GM13976 (cell line): ENCODE data around the gene GGACT.
A peak's percentile ranks its signal among the peaks of the same experiment; 100 is the strongest.
"Not testable (repeated sequence)": the region's sequence is repeated elsewhere in the genome, so short reads cannot be mapped to it uniquely, and the experiment has no call there.

ENCODE experiments used
- DNase-seq: peaks from one replicate; pipeline ENCODE4 v3.0.0; 2012; ENCODE audit warnings: low spot score
- in situ Hi-C: fragments of 300-500 bp; cut with MboI; formaldehyde crosslinking; loops from one replicate; pipeline ENCODE4 v1.12.0; 2022; ENCODE audit warnings: low sequenced_read_pairs, mixed read lengths, inconsistent platforms; ENCODE audit not compliant: unreplicated experiment
- TF ChIP-seq, protein P1 (sequence below): IDR thresholded peaks from 2 replicates; pipeline ENCODE4 v1.5.1; 2012; ENCODE audit warnings: borderline replicate concordance, mild to moderate bottlenecking; ENCODE audit not compliant: insufficient read depth; ENCODE audit errors: extremely low read depth, missing control alignments, control extremely low read depth

The GGACT gene

DNA sequence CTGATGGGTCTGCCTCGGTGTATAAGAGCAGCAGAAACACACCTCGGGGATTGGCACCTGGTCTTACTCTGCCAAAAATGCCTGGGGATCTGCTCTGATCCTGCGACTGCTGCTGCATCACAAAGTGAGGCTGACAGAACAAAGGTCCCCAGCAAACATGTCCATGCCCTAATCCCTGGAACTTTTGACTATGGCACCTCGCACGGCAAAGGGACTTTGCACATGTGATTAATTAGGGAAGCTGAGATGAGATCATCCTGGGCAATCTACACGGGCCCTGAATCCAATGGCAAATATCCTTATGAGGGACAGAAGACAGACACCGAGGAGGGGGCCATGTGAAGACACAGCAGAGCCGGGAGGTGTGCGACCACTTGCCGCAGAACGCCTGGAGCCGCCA, 8.5 kb downstream of the GGACT start:
- DNase-seq: no peak
- TF ChIP-seq, protein P1, sequence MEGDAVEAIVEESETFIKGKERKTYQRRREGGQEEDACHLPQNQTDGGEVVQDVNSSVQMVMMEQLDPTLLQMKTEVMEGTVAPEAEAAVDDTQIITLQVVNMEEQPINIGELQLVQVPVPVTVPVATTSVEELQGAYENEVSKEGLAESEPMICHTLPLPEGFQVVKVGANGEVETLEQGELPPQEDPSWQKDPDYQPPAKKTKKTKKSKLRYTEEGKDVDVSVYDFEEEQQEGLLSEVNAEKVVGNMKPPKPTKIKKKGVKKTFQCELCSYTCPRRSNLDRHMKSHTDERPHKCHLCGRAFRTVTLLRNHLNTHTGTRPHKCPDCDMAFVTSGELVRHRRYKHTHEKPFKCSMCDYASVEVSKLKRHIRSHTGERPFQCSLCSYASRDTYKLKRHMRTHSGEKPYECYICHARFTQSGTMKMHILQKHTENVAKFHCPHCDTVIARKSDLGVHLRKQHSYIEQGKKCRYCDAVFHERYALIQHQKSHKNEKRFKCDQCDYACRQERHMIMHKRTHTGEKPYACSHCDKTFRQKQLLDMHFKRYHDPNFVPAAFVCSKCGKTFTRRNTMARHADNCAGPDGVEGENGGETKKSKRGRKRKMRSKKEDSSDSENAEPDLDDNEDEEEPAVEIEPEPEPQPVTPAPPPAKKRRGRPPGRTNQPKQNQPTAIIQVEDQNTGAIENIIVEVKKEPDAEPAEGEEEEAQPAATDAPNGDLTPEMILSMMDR: no peak
- in situ Hi-C loops: loop anchor here (25.0 kb wide), 1 partner anchor 532 kb away; no protein-coding TSS in a partner anchor

DNA sequence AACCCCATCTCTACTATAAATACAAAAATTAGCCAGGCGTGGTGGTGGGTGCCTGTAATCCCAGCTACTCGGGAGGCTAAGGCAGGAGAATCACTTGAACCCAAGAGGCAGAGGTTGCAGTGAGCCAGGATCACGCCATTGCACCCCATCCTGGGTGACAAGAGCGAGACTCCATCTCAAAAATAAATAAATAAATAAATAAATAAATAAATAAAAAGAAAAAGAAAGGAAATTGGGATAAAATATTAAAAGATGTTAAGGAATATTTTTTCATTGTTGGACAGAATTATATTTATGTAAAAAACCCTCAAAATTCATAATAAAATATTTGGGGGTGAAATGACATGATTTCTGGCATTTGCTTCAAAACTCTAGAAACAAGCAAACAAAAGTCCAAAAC, 11.3 kb downstream of the GGACT start:
- DNase-seq: not testable (repeated sequence)
- in situ Hi-C loops: loop anchor here (25.0 kb wide), 1 partner anchor 535 kb away; no protein-coding TSS in a partner anchor

DNA sequence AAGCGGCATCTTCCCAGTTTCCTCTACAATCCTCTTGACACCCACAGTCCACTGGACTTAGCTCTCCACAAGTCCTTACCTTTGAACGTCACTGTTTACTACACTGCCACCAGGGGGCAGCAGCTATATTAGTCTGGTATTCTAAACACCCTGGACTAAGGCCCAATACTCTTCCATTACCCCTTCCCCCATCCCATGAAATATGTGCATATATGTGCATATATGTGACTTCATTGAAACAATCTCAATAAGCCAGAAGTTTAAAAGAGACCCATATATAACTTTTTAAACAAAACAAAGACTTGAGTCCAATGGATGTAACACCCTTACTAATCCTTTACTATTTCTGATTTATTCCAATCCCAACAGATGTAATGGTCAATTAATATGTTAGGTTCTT, 15.5 kb downstream of the GGACT start:
- in situ Hi-C loops: no loop called here
- DNase-seq: peak; percentile 62
- TF ChIP-seq, protein P1: peak; percentile 81

DNA sequence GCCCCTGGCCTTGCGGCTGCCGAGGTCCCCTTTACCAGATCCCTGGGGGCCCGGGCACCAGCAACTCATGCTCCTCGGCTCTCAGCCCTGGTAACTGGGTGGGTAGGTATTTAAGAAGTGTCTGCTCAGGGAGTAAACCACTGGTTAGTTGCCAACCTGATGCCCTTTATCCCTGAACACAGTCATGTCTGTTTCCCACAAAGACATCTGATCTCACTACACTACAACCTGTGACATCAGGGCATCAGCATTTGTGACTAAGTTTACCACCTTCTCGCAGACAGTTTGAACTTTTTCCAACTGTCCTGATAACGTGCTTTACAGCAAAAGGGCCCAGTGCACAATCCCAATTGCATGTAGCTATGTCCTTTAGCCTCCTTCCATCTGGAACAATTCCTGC, 22.0 kb downstream of the GGACT start:
- no peak for DNase-seq
- TF ChIP-seq, protein P1: no peak
- in situ Hi-C loops: no loop called here

DNA sequence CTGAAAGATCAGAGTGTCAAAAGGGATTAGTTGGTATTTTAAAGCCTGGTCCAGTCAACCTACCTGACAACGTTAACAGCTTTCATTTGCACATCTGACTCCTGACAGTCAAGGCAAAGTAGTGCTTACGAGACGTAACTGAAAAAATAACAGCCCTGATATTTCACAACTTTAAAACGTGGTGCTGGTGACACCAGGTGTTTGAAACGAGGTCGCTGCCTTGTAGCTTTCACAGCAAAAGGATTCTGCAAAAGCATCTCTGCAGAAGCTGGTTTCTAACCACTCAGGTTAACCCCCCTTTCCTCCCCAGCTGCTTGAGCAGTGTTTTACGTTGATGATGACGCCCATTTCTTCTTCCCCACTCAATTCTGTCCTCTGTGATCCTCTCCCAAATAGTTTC, 23.3 kb downstream of the GGACT start:
- no peak for DNase-seq
- TF ChIP-seq, protein P1: no peak
- in situ Hi-C loops: no loop called here

DNA sequence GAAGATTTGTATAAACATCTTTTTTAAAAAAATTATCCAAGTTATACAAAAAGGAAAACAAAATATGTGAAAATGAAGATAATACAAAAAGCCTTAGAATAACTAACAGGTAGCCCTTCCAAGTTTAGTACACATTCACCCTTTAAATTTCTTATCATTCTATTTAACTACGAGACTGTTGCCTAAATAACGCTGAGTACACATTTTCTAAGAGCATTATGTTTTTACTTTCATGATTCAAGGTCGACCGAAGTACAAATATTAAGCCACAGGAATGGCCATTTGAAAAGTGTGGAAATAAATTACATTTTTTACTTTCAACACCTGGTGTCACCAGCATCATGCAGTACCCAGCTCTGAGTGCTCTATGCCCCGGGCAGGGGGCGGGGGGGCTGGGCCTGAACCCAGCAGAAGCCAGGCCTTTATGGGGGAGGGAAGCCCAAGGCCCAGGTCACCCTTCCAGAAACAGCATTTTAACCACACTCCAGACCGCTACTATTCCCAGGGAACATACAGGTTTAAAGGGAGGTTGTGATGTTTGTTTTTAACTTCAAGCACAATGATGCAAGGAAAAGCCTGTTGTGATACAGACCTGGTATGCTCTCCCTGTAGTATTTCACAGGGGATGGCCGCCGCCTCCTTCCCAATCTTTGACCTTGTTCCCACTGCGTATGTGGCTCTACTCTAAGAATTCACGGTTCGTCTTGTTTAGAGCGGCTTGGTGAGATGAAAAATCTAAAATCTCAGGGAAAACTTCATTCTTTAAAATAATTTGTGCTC, 24.0 kb downstream of the GGACT start:
- TF ChIP-seq, protein P1: no peak
- DNase-seq: no peak
- in situ Hi-C loops: no loop called here

DNA sequence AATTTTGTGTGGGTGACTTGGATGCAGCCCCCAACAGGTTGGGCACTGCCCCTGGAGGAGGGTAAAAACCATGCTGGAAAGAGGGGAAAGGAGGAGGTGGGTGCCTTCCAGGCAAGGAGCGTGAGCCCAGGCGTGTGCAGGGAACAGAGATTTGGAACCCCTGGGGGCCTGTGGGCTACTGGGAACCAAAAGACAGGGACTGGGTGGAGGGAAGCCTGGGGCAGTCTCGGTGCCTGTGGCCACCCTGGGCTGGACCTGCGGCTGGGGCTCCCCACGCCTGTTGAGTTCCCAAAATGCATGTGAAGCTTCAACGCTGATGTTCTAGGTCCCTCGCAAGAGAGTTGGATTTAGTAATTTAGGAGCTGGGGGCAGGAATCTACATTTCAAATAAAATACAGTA, 24.8 kb downstream of the GGACT start:
- in situ Hi-C loops: no loop called here
- TF ChIP-seq, protein P1: no peak
- no peak for DNase-seq
